Hepatocyte (in vitro differentiated cells): ENCODE measurements around the gene PASD1. TPM values are rescaled to one million over a fixed set of nuclear protein-coding genes. Genes with fewer than 3 reads are reported as not detected.

Experiments used
- DNase-seq: peaks from one replicate; pipeline ENCODE4 v3.0.0-alpha.2; 2016; ENCODE audit warnings: low spot score
- H2AFZ ChIP-seq: fragments of 200-600 bp; sonication (generic); 2 replicates; pipeline ENCODE4 v1.6.0; 2016; ENCODE audit warnings: antibody characterized with exemption, mild to moderate bottlenecking
- H3K27ac ChIP-seq: fragments of 200-600 bp; sonication (generic); 2 replicates; pipeline ENCODE4 v1.5.1; 2016; ENCODE audit warnings: mild to moderate bottlenecking
- H3K27me3 ChIP-seq: fragments of 200-600 bp; sonication (generic); 2 replicates; pipeline ENCODE4 v1.6.1; 2016
- H3K36me3 ChIP-seq: fragments of 200-600 bp; sonication (generic); replicated peaks from 2 replicates; pipeline ENCODE4 v1.5.1; 2016; ENCODE audit warnings: low read depth; ENCODE audit not compliant: insufficient read depth
- H3K4me1 ChIP-seq: fragments of 200-600 bp; sonication (generic); 2 replicates; pipeline ENCODE4 v1.5.1; 2016; ENCODE audit warnings: mild to moderate bottlenecking, moderate library complexity; ENCODE audit not compliant: insufficient read depth
- H3K4me2 ChIP-seq: fragments of 200-600 bp; sonication (generic); 2 replicates; pipeline ENCODE4 v1.6.0; 2016
- H3K4me3 ChIP-seq: fragments of 200-600 bp; sonication (generic); 2 replicates; pipeline ENCODE4 v1.5.1; 2016; ENCODE audit warnings: mild to moderate bottlenecking
- H3K79me2 ChIP-seq: fragments of 200-600 bp; sonication (generic); 2 replicates; pipeline ENCODE4 v1.6.0; 2017; ENCODE audit warnings: mild to moderate bottlenecking
- H3K9me2 ChIP-seq: fragments of 200-600 bp; sonication (generic); replicated peaks from 2 replicates; pipeline ENCODE4 v1.6.0; 2017; ENCODE audit warnings: mild to moderate bottlenecking; ENCODE audit not compliant: insufficient read depth
- H3K9me3 ChIP-seq: fragments of 200-600 bp; sonication (generic); 2 replicates; pipeline ENCODE4 v1.5.1; 2016; ENCODE audit warnings: low read depth, mild to moderate bottlenecking
- H4K20me1 ChIP-seq: fragments of 200-600 bp; sonication (generic); 2 replicates; pipeline ENCODE4 v1.6.0; 2016; ENCODE audit warnings: mild to moderate bottlenecking; ENCODE audit not compliant: insufficient read depth, poor library complexity, severe bottlenecking
- EZH2 ChIP-seq: fragments of 200-600 bp; sonication (generic); IDR thresholded peaks from 2 replicates; pipeline ENCODE4 v1.6.1; 2016; ENCODE audit warnings: antibody characterized with exemption, mild to moderate bottlenecking, borderline replicate concordance
- EZH2phosphoT487 ChIP-seq: fragments of 200-600 bp; sonication (generic); IDR thresholded peaks from one replicate; pipeline ENCODE4 v1.6.1; 2018; ENCODE audit warnings: antibody characterized with exemption, mild to moderate bottlenecking, low read depth, moderate library complexity; ENCODE audit not compliant: unreplicated experiment, severe bottlenecking
- WGBS: methylation state at CpG from one replicate; pipeline ENCODE4 v1.1.6; 2016; ENCODE audit warnings: low lambda C conversion rate; ENCODE audit errors: missing lambda C conversion rate; 5-methylcytosine and 5-hydroxymethylcytosine counted together
- polyA plus RNA-seq: library from polyadenylated mRNA; unstranded; fragments of >200 nt; fragmentation: Nextera tagmentation; extraction: Ambion mirVana; gene quantifications from 2 replicates; pipeline ENCODE4 v1.2.1, GENCODE V29; 2016
- total RNA-seq: library from RNA; depleted of rRNA; stranded (reverse); fragments of >200 nt; gene quantifications from 2 replicates; pipeline ENCODE4 v1.2.3, GENCODE V29; 2014
- TF ChIP-seq, protein P1 (sequence below): fragments of 200-600 bp; sonication (generic); IDR thresholded peaks from 2 replicates; pipeline ENCODE4 v1.5.1; 2016; ENCODE audit warnings: antibody characterized with exemption, mild to moderate bottlenecking; ENCODE audit not compliant: poor library complexity

Gene PASD1
- total and polyA plus RNA-seq, 2 experiments from 2014 or later, result not detected

DNA sequence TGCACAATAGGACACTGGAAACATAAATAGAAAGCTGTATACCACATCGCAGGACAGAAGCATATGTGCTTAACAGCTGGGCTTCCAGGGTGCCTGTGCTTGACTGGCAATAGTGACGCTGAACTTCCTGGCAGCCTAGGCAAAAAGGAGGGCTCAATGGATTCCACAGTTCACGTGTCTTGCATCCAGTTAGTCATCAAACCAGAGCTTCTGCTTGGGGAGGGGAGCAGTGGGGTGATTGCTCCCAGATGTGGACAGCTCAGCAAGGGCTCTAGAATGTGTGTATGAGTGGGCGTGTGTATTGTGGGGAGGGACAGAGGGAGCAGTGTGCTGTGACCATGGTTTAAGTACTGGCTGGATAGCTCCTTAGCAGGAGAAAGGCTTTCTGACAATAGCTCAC, 134.0 kb downstream of the PASD1 start:
- H3K79me2 ChIP-seq, result no peaks in the 10 kb centered on the region
- 49% methylated on average over 4 of the region's 4 CpGs for WGBS
- H2AFZ ChIP-seq, result no peak overlapping the region
- H3K4me2 ChIP-seq, result no peak overlapping the region
- no peak overlapping the region for H3K27ac ChIP-seq
- H3K9me2 ChIP-seq, result no peaks in the 10 kb centered on the region
- no peaks in the 10 kb centered on the region for H3K27me3 ChIP-seq
- peak; percentile 36 for DNase-seq
- TF ChIP-seq EZH2phosphoT487 (no peak), EZH2 (no peak)
- TF ChIP-seq, protein P1, sequence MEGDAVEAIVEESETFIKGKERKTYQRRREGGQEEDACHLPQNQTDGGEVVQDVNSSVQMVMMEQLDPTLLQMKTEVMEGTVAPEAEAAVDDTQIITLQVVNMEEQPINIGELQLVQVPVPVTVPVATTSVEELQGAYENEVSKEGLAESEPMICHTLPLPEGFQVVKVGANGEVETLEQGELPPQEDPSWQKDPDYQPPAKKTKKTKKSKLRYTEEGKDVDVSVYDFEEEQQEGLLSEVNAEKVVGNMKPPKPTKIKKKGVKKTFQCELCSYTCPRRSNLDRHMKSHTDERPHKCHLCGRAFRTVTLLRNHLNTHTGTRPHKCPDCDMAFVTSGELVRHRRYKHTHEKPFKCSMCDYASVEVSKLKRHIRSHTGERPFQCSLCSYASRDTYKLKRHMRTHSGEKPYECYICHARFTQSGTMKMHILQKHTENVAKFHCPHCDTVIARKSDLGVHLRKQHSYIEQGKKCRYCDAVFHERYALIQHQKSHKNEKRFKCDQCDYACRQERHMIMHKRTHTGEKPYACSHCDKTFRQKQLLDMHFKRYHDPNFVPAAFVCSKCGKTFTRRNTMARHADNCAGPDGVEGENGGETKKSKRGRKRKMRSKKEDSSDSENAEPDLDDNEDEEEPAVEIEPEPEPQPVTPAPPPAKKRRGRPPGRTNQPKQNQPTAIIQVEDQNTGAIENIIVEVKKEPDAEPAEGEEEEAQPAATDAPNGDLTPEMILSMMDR, result no peak
- H3K9me3 ChIP-seq, result no peaks in the 10 kb centered on the region
- H3K4me1 ChIP-seq, result no peaks in the 10 kb centered on the region
- no peaks in the 10 kb centered on the region for H3K36me3 ChIP-seq
- no peaks in the 10 kb centered on the region for H4K20me1 ChIP-seq
- H3K4me3 ChIP-seq, result no peak overlapping the region

DNA sequence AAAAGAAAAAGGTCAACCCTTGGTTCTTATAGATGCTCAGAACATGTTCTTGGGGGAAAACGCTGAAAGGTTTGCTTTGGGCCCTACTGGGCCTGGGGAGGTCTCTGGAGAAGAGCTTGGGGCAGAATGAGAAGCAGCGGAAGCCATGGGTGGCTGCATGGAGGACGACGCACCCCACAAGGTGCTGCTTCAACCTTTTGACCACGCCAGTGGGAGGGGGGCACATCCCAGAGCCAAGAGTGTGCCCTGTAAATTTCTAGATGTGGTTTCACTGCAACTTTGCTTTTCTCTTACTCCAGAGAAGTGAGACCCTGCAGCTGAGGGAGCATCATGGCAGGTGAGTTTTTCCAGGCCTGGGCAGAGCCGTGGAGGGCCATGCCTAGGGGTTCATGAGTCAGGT, 135.0 kb downstream of the PASD1 start:
- Histone ChIP-seq H3K9me3 (no peaks in the 10 kb centered on the region), H3K4me3 (no peak overlapping the region), H3K36me3 (no peaks in the 10 kb centered on the region), H3K27me3 (no peaks in the 10 kb centered on the region), H3K27ac (no peak overlapping the region), H3K79me2 (no peaks in the 10 kb centered on the region), H3K4me1 (no peaks in the 10 kb centered on the region), H4K20me1 (no peaks in the 10 kb centered on the region), H2AFZ (no peak overlapping the region), H3K9me2 (no peaks in the 10 kb centered on the region), H3K4me2 (no peak overlapping the region)
- WGBS, result 82% methylated on average over 6 of the region's 6 CpGs
- DNase-seq, result no peak
- TF ChIP-seq, protein P1, result no peak
- TF ChIP-seq EZH2, result no peak
- no peak for TF ChIP-seq EZH2phosphoT487

GRCh38 chrX:151699746-151700145, 136.3 kb downstream of the PASD1 start:
- Histone ChIP-seq H3K9me3 (no peaks in the 10 kb centered on the region), H4K20me1 (no peaks in the 10 kb centered on the region), H3K4me3 (no peak overlapping the region), H3K4me1 (no peaks in the 10 kb centered on the region), H3K4me2 (no peak overlapping the region), H2AFZ (no peak overlapping the region), H3K9me2 (no peaks in the 10 kb centered on the region), H3K79me2 (no peaks in the 10 kb centered on the region), H3K36me3 (no peaks in the 10 kb centered on the region), H3K27ac (no peak overlapping the region), H3K27me3 (no peaks in the 10 kb centered on the region)
- no peak for DNase-seq
- TF ChIP-seq, protein P1, result no peak
- no peak for TF ChIP-seq EZH2phosphoT487
- WGBS, result 82% methylated on average over 9 of the region's 9 CpGs

DNA sequence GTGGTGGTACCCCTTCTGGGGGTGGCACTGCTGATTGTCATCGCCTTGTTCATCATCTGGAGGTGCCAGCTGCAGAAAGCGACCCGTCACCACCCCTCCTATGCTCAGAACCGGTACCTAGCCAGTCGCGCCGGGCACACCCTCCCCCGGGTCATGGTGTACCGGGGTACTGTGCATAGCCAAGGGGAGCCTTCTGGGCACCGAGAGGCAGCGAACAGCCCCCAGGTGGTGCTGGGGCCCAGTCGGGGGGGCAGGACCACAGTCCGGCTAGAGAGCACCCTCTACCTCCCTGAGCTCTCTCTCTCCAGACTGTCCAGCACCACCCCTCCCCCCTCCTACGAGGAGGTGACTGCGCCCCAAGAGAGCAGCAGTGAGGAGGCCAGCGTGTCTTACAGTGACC, 137.1 kb downstream of the PASD1 start:
- no peaks in the 10 kb centered on the region for H3K36me3 ChIP-seq
- 85% methylated on average over 13 of the region's 16 CpGs for WGBS
- H3K4me1 ChIP-seq, result no peaks in the 10 kb centered on the region
- no peak overlapping the region for H2AFZ ChIP-seq
- H3K27me3 ChIP-seq, result no peaks in the 10 kb centered on the region
- H3K4me3 ChIP-seq, result no peak overlapping the region
- no peaks in the 10 kb centered on the region for H3K9me2 ChIP-seq
- no peaks in the 10 kb centered on the region for H3K9me3 ChIP-seq
- no peaks in the 10 kb centered on the region for H3K79me2 ChIP-seq
- no peak overlapping the region for H3K27ac ChIP-seq
- H3K4me2 ChIP-seq, result no peak overlapping the region
- no peaks in the 10 kb centered on the region for H4K20me1 ChIP-seq
- no peak for TF ChIP-seq EZH2phosphoT487
- TF ChIP-seq, protein P1, result no peak
- TF ChIP-seq EZH2, result no peak
- DNase-seq, result no peak
